Caco-2 (cell line): ENCODE results near the gene ALOX12B. TPM values are rescaled to one million over a fixed set of nuclear protein-coding genes. Genes with fewer than 3 reads are reported as not detected.

Experiments used
- BruUV-seq: library from RNA; stranded (reverse); fragments of 400-500 nt; replicated peaks from 2 replicates; lab custom pipeline; 2021; lab: Mats Ljungman, UMichigan
- CTCF ChIA-PET: fragments of 300-600 bp; sonication (Branson Sonifier 250); formaldehyde crosslinking; loops from one replicate; lab custom pipeline; 2022; ENCODE audit warnings: antibody characterized with exemption; lab: Charles Lee
- POLR2A ChIA-PET: fragments of 300-600 bp; sonication (Branson Sonifier 250); formaldehyde crosslinking; loops from one replicate; lab custom pipeline; 2022; ENCODE audit warnings: antibody characterized with exemption; lab: Charles Lee
- DNase-seq, 2 experiments: peaks; one replicate each; pipeline versions ENCODE4 v3.0.0 to v3.0.0-alpha.2; 2020 to 2022
- H3K27me3 ChIP-seq: replicated peaks from 2 replicates; pipeline ENCODE4 v1.6.0; 2011; ENCODE audit warnings: low read length; ENCODE audit not compliant: control insufficient read depth, insufficient read depth
- H3K36me3 ChIP-seq: 2 replicates; pipeline ENCODE4 v1.5.1; 2011; ENCODE audit warnings: low read length; ENCODE audit not compliant: control insufficient read depth, insufficient read depth
- H3K4me1 ChIP-seq: fragments of 250-450 bp; sonication (Bioruptor Pico); 2 replicates; pipeline ENCODE4 v1.5.1; 2020; ENCODE audit warnings: mild to moderate bottlenecking
- H3K4me3 ChIP-seq: 2 replicates; pipeline ENCODE4 v1.5.1; 2011; ENCODE audit warnings: low read depth, mild to moderate bottlenecking, control low read depth, low read length
- H3K9me3 ChIP-seq: fragments of 250-450 bp; sonication (Bioruptor Pico); 2 replicates; pipeline ENCODE4 v1.5.1; 2020; ENCODE audit warnings: mild to moderate bottlenecking, moderate library complexity
- H3K27ac Mint-ChIP-seq: one replicate; pipeline ENCODE4 v1.8.0; 2022; ENCODE audit warnings: mixed read lengths; ENCODE audit not compliant: unreplicated experiment
- H3K27me3 Mint-ChIP-seq: one replicate; pipeline ENCODE4 v1.8.0; 2022; ENCODE audit warnings: mixed read lengths; ENCODE audit not compliant: insufficient read depth, unreplicated experiment
- H3K36me3 Mint-ChIP-seq: one replicate; pipeline ENCODE4 v1.8.0; 2022; ENCODE audit warnings: mild to moderate bottlenecking, mixed read lengths; ENCODE audit not compliant: insufficient read depth, unreplicated experiment
- H3K4me1 Mint-ChIP-seq: one replicate; pipeline ENCODE4 v1.8.0; 2022; ENCODE audit warnings: low read depth, mixed read lengths; ENCODE audit not compliant: unreplicated experiment
- H3K4me3 Mint-ChIP-seq: one replicate; pipeline ENCODE4 v1.8.0; 2022; ENCODE audit warnings: mild to moderate bottlenecking, moderate library complexity, mixed read lengths; ENCODE audit not compliant: unreplicated experiment
- H3K9me3 Mint-ChIP-seq: one replicate; pipeline ENCODE4 v1.8.0; 2022; ENCODE audit warnings: mixed read lengths; ENCODE audit not compliant: unreplicated experiment
- intact Hi-C: fragments of 100-400 bp; cut with micrococcal nuclease; formaldehyde crosslinking; loops from one replicate; pipeline ENCODE4 v1.10.0; 2022; ENCODE audit not compliant: unreplicated experiment
- total RNA-seq: library from RNA; stranded (reverse); gene quantifications from 2 replicates; pipeline ENCODE4 v1.2.3, GENCODE V29; 2022
- TF ChIP-seq, protein P1 (sequence below), 2 experiments: fragments of 200-600 bp in 1 of 2; IDR thresholded peaks; 1 replicate in 1 of 2; 2 replicates in 1 of 2; pipeline versions ENCODE4 v1.5.1 to v1.8.0; 2011 to 2022; ENCODE audit warnings: antibody characterized with exemption in 1 of 2, control low read depth in 1 of 2, inconsistent platforms in 1 of 2, low read depth in 1 of 2, low read length in 1 of 2, mild to moderate bottlenecking in 1 of 2, moderate library complexity in 1 of 2; ENCODE audit not compliant: insufficient read depth in 1 of 2, severe bottlenecking in 1 of 2, unreplicated experiment in 1 of 2

ALOX12B gene
- total RNA-seq, 1 experiment from 2014 or later: 0.34 TPM

DNA sequence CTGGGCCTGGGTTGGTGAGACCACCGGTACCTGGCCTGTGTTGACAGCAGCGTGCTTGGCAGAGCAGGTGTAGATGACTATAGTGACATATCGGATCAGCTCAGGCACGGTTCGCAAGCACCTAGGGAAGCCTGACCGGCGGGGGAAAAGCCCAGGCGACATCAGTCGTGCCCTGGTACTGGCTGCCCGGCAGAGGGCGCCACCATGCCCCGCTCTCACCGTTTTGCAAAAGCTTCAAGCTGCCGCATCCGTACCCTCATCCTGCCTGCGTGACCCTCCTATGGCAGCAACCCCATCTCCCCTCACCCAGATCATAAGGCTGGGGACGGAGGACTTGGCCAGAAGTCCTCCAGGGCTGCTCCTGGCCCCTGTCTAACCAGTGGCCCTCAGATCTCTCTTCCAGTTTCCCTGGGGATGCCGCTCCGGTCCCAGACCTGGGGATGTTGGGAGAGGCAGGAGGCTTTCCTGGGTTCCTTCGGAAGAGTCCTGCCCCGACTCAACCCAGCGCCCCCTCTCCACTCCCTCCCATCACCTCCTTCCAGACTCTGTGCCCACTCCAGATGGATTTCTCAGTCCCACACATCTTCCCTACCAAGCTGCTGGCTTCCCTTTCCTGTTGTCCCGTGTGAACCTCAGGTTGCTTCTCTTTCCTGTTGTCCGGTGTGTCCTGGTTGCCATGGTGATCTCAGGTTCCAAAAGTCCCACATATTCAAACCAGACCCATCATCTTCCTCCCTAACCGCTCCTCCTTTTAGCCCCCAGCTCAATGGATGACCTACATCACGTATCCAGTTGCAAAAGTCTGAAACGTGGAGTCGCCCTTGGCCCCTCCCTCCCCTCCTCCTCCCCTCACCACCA is 13.7 kb downstream of the ALOX12B start:
- DNase-seq: peak; percentile 48 to 59
- TF ChIP-seq, protein P1, sequence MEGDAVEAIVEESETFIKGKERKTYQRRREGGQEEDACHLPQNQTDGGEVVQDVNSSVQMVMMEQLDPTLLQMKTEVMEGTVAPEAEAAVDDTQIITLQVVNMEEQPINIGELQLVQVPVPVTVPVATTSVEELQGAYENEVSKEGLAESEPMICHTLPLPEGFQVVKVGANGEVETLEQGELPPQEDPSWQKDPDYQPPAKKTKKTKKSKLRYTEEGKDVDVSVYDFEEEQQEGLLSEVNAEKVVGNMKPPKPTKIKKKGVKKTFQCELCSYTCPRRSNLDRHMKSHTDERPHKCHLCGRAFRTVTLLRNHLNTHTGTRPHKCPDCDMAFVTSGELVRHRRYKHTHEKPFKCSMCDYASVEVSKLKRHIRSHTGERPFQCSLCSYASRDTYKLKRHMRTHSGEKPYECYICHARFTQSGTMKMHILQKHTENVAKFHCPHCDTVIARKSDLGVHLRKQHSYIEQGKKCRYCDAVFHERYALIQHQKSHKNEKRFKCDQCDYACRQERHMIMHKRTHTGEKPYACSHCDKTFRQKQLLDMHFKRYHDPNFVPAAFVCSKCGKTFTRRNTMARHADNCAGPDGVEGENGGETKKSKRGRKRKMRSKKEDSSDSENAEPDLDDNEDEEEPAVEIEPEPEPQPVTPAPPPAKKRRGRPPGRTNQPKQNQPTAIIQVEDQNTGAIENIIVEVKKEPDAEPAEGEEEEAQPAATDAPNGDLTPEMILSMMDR (IDR thresholded peaks at IDR 0.05; ENCODE audit: insufficient read depth in 1 of 2, low read depth in 1 of 2, low read length in 1 of 2, severe bottlenecking in 1 of 2, unreplicated experiment in 1 of 2): peak; percentile 46 to 66
- Mint-ChIP-seq H3K9me3 (no peaks in the 10 kb centered on the region), H3K4me3 (peak overlapping the region; percentile 34), H3K27ac (no peak overlapping the region), H3K4me1 (peaks cover 3% of the 10 kb centered on the region), H3K27me3 (peaks cover 10% of the 10 kb centered on the region), H3K36me3 (no peaks in the 10 kb centered on the region)
- no peaks in the 10 kb centered on the region for H3K36me3 ChIP-seq
- H3K9me3 ChIP-seq: no peaks in the 10 kb centered on the region
- ChIA-PET CTCF (interaction anchor here (0.6 to 2.9 kb wide), 11 partner anchors 13 to 231 kb away, joined by 3 to 8 read pairs (median 5); partner anchors contain the start of genes ALOX12B and ALOXE3), POLR2A (no interaction called here)
- no peaks in the 10 kb centered on the region for H3K27me3 ChIP-seq
- H3K4me3 ChIP-seq: no peak overlapping the region
- H3K4me1 ChIP-seq: peaks cover 10% of the 10 kb centered on the region
- intact Hi-C loops: no loop called here
- BruUV-seq: no TSS peak

DNA sequence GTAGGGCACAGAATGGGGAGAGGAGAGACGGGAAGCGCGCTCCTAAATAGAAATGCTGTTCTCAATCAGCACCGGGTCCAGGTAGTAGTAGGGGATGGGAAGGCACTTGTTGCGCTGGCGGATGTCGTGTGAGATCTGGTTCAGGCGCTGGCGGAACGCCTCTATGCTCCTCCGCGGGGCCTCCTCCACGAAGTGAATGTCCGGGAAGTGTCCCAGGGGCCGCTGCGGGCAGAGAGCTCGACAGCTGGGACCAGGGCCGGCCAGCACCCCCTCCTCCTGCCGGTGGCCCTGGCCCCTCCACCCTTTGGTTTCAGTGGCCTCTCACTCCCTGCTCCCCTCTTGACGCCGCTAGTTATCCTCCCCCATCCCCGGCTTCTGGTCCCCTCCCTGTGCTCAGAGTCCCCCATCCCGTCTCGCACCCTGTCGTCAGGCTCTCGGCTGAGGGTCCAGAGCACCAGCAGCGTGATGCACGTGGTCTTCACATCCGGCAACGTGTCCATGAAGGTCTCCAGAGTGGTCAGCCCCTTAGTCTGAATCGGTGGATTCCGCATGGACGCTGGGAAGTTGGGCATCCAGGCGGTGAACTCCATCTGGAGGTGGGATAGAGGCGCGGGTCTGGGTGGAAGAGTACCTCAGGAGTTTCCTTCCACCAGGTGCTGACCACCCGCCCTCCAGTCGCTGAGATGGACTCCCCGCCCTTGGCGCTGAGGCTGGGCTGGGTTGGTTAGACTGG is 14.6 kb downstream of the ALOX12B start:
- ChIA-PET POLR2A (no interaction called here), CTCF (interaction anchor here (0.6 to 2.9 kb wide), 11 partner anchors 13 to 232 kb away, joined by 3 to 8 read pairs (median 5); partner anchors contain the start of genes ALOX12B and ALOXE3)
- TF ChIP-seq, protein P1 (IDR thresholded peaks at IDR 0.05; ENCODE audit: insufficient read depth in 1 of 2, low read depth in 1 of 2, low read length in 1 of 2, severe bottlenecking in 1 of 2, unreplicated experiment in 1 of 2): no peak
- H3K4me1 ChIP-seq: peaks cover 18% of the 10 kb centered on the region
- intact Hi-C loops: no loop called here
- no peak overlapping the region for H3K27ac Mint-ChIP-seq
- H3K4me3 Mint-ChIP-seq: no peak overlapping the region
- H3K27me3 Mint-ChIP-seq: peaks cover 10% of the 10 kb centered on the region
- BruUV-seq: no TSS peak
- no peaks in the 10 kb centered on the region for H3K27me3 ChIP-seq
- H3K9me3 ChIP-seq: no peaks in the 10 kb centered on the region
- H3K36me3 Mint-ChIP-seq: no peaks in the 10 kb centered on the region
- H3K4me1 Mint-ChIP-seq: peaks cover 12% of the 10 kb centered on the region
- no peaks in the 10 kb centered on the region for H3K36me3 ChIP-seq
- no peak for DNase-seq
- no peak overlapping the region for H3K4me3 ChIP-seq
- H3K9me3 Mint-ChIP-seq: no peaks in the 10 kb centered on the region

DNA sequence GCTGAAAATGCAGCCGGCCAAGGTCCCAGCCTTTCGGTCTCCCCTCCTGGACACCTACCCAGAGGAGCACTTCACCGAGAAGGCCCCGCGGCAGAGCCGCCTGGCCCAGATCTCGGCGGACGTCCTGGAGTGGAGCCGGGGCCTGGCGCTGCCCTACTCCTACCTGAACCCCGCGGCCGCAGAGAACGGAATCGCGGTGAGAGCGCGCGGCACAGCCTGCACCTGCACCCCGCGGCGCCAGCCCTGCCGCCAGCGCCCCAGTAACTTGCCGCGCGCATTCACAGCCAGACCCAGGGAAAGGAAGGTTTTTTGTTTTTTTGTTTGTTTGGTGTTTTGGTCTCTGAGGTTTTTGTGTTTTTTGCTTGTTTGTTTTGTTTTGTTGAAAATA is 15.2 kb downstream of the ALOX12B start:
- TF ChIP-seq, protein P1 (IDR thresholded peaks at IDR 0.05; ENCODE audit: insufficient read depth in 1 of 2, low read depth in 1 of 2, low read length in 1 of 2, severe bottlenecking in 1 of 2, unreplicated experiment in 1 of 2): no peak
- Mint-ChIP-seq H3K27me3 (peaks cover 10% of the 10 kb centered on the region), H3K27ac (no peak overlapping the region), H3K9me3 (no peaks in the 10 kb centered on the region), H3K4me3 (no peak overlapping the region), H3K4me1 (peaks cover 14% of the 10 kb centered on the region), H3K36me3 (no peaks in the 10 kb centered on the region)
- CTCF ChIA-PET: no interaction called here
- DNase-seq: no peak
- no peaks in the 10 kb centered on the region for H3K27me3 ChIP-seq
- H3K4me3 ChIP-seq: no peak overlapping the region
- H3K4me1 ChIP-seq: peaks cover 18% of the 10 kb centered on the region
- H3K36me3 ChIP-seq: no peaks in the 10 kb centered on the region
- POLR2A ChIA-PET: no interaction called here
- H3K9me3 ChIP-seq: no peaks in the 10 kb centered on the region
- intact Hi-C loops: no loop called here
- BruUV-seq: no TSS peak
